HepG2 (cell line): ENCODE data around the gene GTF2H4. TPM values are rescaled to one million over a fixed set of nuclear protein-coding genes. Genes with fewer than 3 reads are reported as not detected.

Experiments
- CREBL2 ChIP-seq: sonication (generic); formaldehyde crosslinking; IDR thresholded peaks from 2 replicates; pipeline ENCODE4 v1.8.1; 2023; ENCODE audit warnings: missing genetic modification reagents, mild to moderate bottlenecking, borderline replicate concordance
- E2F5 ChIP-seq: sonication (generic); formaldehyde crosslinking; conservative IDR thresholded peaks from 2 replicates; pipeline ENCODE4 v1.4.0; 2020; ENCODE audit warnings: missing genetic modification reagents
- KDM1A ChIP-seq: IDR thresholded peaks from 2 replicates; pipeline ENCODE4 v1.6.1; 2016; ENCODE audit warnings: missing compliant biosample characterization
- KDM2A ChIP-seq: sonication (generic); formaldehyde crosslinking; IDR thresholded peaks from 2 replicates; pipeline ENCODE4 v1.4.0; 2020; ENCODE audit warnings: low read depth, missing genetic modification reagents, borderline replicate concordance
- MEIS1 ChIP-seq: sonication (generic); formaldehyde crosslinking; IDR thresholded peaks from 2 replicates; pipeline ENCODE4 v1.9.0; 2021; ENCODE audit warnings: mild to moderate bottlenecking, missing genetic modification reagents, moderate library complexity, borderline replicate concordance
- PAX8 ChIP-seq: sonication (generic); formaldehyde crosslinking; IDR thresholded peaks from 2 replicates; pipeline ENCODE4 v1.8.0; 2022; ENCODE audit warnings: mild to moderate bottlenecking, missing genetic modification reagents, borderline replicate concordance
- REL ChIP-seq: sonication (generic); formaldehyde crosslinking; conservative IDR thresholded peaks from 2 replicates; pipeline ENCODE4 v1.8.0; 2022; ENCODE audit warnings: mild to moderate bottlenecking, missing genetic modification reagents, moderate library complexity
- RNF2 ChIP-seq: fragments of 450-650 bp; conservative IDR thresholded peaks from 2 replicates; pipeline ENCODE4 v1.6.1; 2016; ENCODE audit warnings: low read depth
- SP1 ChIP-seq, 2 experiments: fragments of 450-650 bp in 1 of 2; sonication (generic) in 1 of 2; formaldehyde crosslinking in 1 of 2; IDR thresholded peaks; 2 replicates each; pipeline versions ENCODE4 v1.4.0 to v1.6.1; 2016 to 2020; ENCODE audit warnings: missing genetic modification reagents in 1 of 2
- USF2 ChIP-seq, 2 experiments: sonication (generic) in 1 of 2; formaldehyde crosslinking in 1 of 2; IDR thresholded peaks; 2 replicates each; pipeline versions ENCODE4 v1.5.1 to v1.6.1; 2011 to 2020; ENCODE audit warnings: borderline replicate concordance in 1 of 2, low read depth in 1 of 2, low read length in 1 of 2, mild to moderate bottlenecking in 1 of 2, missing genetic modification reagents in 1 of 2, moderate library complexity in 1 of 2
- ZBTB10 ChIP-seq: sonication (generic); formaldehyde crosslinking; IDR thresholded peaks from 2 replicates; pipeline ENCODE4 v1.4.0; 2020; ENCODE audit warnings: missing genetic modification reagents, borderline replicate concordance
- ZFP36 ChIP-seq: fragments of 150-350 bp; IDR thresholded peaks from 2 replicates; pipeline ENCODE4 v1.6.1; 2018; ENCODE audit warnings: borderline replicate concordance, low read length, low read depth; ENCODE audit not compliant: partially characterized antibody
- ZNF124 ChIP-seq: sonication (generic); formaldehyde crosslinking; IDR thresholded peaks from 2 replicates; pipeline ENCODE4 v1.4.0; 2020; ENCODE audit warnings: missing genetic modification reagents
- ZNF260 ChIP-seq: sonication (generic); formaldehyde crosslinking; IDR thresholded peaks from 2 replicates; pipeline ENCODE4 v1.4.0; 2020; ENCODE audit warnings: missing genetic modification reagents, low read depth, mild to moderate bottlenecking, borderline replicate concordance
- ZNF326 ChIP-seq: sonication (generic); formaldehyde crosslinking; IDR thresholded peaks from 2 replicates; pipeline ENCODE4 v1.4.0; 2020; ENCODE audit warnings: missing genetic modification reagents, borderline replicate concordance
- ZNF510 ChIP-seq: sonication (generic); formaldehyde crosslinking; IDR thresholded peaks from 2 replicates; pipeline ENCODE4 v1.4.0; 2020; ENCODE audit warnings: low read depth, mild to moderate bottlenecking, missing genetic modification reagents
- ZNF512B ChIP-seq: sonication (generic); formaldehyde crosslinking; IDR thresholded peaks from 2 replicates; pipeline ENCODE4 v1.5.1; 2020; ENCODE audit warnings: missing genetic modification reagents, mild to moderate bottlenecking, borderline replicate concordance
- ZNF703 ChIP-seq: sonication (generic); formaldehyde crosslinking; IDR thresholded peaks from 2 replicates; pipeline ENCODE4 v1.5.1; 2020; ENCODE audit warnings: missing genetic modification reagents, mild to moderate bottlenecking, moderate library complexity, borderline replicate concordance
- polyA plus RNA-seq, 8 experiments: library from polyadenylated mRNA; depleted of rRNA in 3 of 8; stranded (reverse) in 7 of 8; unstranded in 1 of 8; fragments of >200 nt; fragmentation: Illumina TruSeq in 4 of 8; extraction: Trizol in 4 of 8; gene quantifications; 2 replicates each; pipeline versions ENCODE4 v1.2.1 to v1.2.3, GENCODE V29; 2011 to 2016; ENCODE audit warnings: low read depth in 4 of 8, missing spikeins in 1 of 8, mixed read lengths in 1 of 8; ENCODE audit not compliant: insufficient read depth in 1 of 8
- total RNA-seq, 5 experiments: library from RNA; depleted of rRNA; stranded (reverse); fragments of >200 nt; fragmentation: Illumina TruSeq; extraction: Trizol; gene quantifications; 2 replicates each; pipeline ENCODE4 v1.2.3, GENCODE V29; 2016; ENCODE audit warnings: low read depth in 1 of 5

Gene GTF2H4
- total and polyA plus RNA-seq, 2 of the 13 experiments (the other 11 are each of a cell fraction or from before 2014, with no cell fraction given): 15.9 to 49.3 TPM

- TF ChIP-seq ZBTB10: no peak; the same call in 1 of the 2 replicates
- no peak for TF ChIP-seq RNF2
- no peak for TF ChIP-seq ZNF124
- TF ChIP-seq KDM2A (CRISPR knock-in tag): peak; percentile 28; the same call in 1 of the 2 replicates
- no peak for TF ChIP-seq USF2 (IDR thresholded peaks at IDR 0.05; ENCODE audit: low read depth, low read length)
- TF ChIP-seq USF2 (CRISPR knock-in tag; IDR thresholded peaks at IDR 0.05; ENCODE audit: borderline replicate concordance): no peak
- 0 out of 2 replicates have a peak, but pooled peaks have one; percentile 52 for TF ChIP-seq ZNF510 (CRISPR knock-in tag)
- TF ChIP-seq ZNF260 (CRISPR knock-in tag): no peak
- no peak for TF ChIP-seq CREBL2 (CRISPR knock-in tag)
- no peak for TF ChIP-seq ZNF512B
- TF ChIP-seq PAX8 (CRISPR knock-in tag): peak; percentile 56; the same call in 1 of the 2 replicates
- no peak for TF ChIP-seq ZNF326
- TF ChIP-seq KDM1A (CRISPR knock-in tag): no peak
- TF ChIP-seq SP1 (IDR thresholded peaks at IDR 0.05): no peak
- TF ChIP-seq SP1 (CRISPR knock-in tag; IDR thresholded peaks at IDR 0.05): no peak
- TF ChIP-seq E2F5 (CRISPR knock-in tag): no peak
- TF ChIP-seq MEIS1 (CRISPR knock-in tag): no peak
- no peak for TF ChIP-seq ZNF703 (CRISPR knock-in tag)
- TF ChIP-seq ZFP36: no peak
- no peak for TF ChIP-seq REL
Observed at GRCh38 chr6:30883685-30884520, 24.1 kb upstream of the GTF2H4 start, which contains the start of gene DDR1 (continued).
